Measurements from ENCODE around the gene LDLRAD4.
A peak's percentile ranks its signal among the peaks of the same experiment; 100 is the strongest.

The LDLRAD4 gene

DNA sequence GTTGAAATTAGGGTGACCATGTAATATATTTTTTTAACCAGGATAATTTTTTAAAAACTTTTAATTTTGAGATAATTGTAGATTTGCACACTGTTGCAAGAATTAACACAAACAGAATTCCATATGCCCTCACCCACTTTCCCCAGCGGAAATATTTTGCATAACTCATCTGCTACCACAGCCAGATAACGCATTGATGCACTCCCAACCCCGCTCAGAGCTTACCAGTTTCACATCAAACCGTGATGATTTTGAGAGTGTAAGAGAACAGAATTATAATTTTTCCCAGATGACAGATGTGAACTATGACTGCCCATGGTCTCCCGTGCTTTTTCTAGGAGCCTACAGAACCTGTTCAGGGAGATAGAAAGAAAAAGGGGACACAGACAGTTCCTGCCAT lies 35.2 kb upstream of the LDLRAD4 start:
- H3K4me3 ChIP-seq (ENCODE audit: low read depth, low read length), result no peak overlapping the region
- H3K9me3 ChIP-seq (ENCODE audit: control insufficient read depth, low read length), result no peaks in the 10 kb centered on the region
- no peaks in the 10 kb centered on the region for H3K27me3 ChIP-seq (ENCODE audit: control insufficient read depth, insufficient read depth, low read length)
- no peaks in the 10 kb centered on the region for H3K36me3 ChIP-seq (ENCODE audit: control insufficient read depth, insufficient read depth, low read length)
- no peak overlapping the region for H3K27ac ChIP-seq
- H3K9ac ChIP-seq, result no peak overlapping the region
- no peak for TF ChIP-seq CTCF (IDR thresholded peaks at IDR 0.05)
- no peak overlapping the region for H3K4me2 ChIP-seq (ENCODE audit: low read length)
- H2AFZ ChIP-seq, result no peak overlapping the region
- no peaks in the 10 kb centered on the region for H3K4me1 ChIP-seq
- H3K79me2 ChIP-seq, result no peaks in the 10 kb centered on the region

DNA sequence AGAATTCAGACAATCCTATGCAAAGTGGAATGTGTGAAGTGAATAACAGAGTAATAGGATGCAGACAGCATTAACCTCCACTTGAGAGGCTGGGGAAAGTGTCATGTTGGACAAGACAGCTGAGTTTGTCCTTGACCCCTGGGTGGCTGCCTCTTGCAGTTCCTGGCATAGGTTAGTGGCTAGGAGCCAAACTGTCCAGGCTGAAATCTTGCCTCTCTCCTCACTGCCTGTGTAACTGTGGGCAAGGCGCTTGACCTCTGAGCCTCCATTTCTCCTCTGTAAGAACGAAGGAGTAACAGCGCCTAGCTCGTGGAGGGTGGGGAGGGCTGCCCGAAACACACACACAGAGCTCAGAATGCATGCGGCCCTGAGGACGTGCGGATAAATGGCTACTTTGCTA lies 34.8 kb upstream of the LDLRAD4 start:
- H3K79me2 ChIP-seq, result no peaks in the 10 kb centered on the region
- TF ChIP-seq CTCF (IDR thresholded peaks at IDR 0.05), result no peak
- no peak overlapping the region for H2AFZ ChIP-seq
- no peaks in the 10 kb centered on the region for H3K4me1 ChIP-seq
- H3K27me3 ChIP-seq (ENCODE audit: control insufficient read depth, insufficient read depth, low read length), result no peaks in the 10 kb centered on the region
- no peaks in the 10 kb centered on the region for H3K36me3 ChIP-seq (ENCODE audit: control insufficient read depth, insufficient read depth, low read length)
- H3K9ac ChIP-seq, result no peak overlapping the region
- H3K4me3 ChIP-seq (ENCODE audit: low read depth, low read length), result no peak overlapping the region
- H3K27ac ChIP-seq, result no peak overlapping the region
- no peak overlapping the region for H3K4me2 ChIP-seq (ENCODE audit: low read length)
- H3K9me3 ChIP-seq (ENCODE audit: control insufficient read depth, low read length), result no peaks in the 10 kb centered on the region

- H3K4me1 ChIP-seq, result no peaks in the 10 kb centered on the region
- H3K9me3 ChIP-seq (ENCODE audit: control insufficient read depth, low read length), result no peaks in the 10 kb centered on the region
- no peak overlapping the region for H3K9ac ChIP-seq
- H3K27ac ChIP-seq, result no peak overlapping the region
- H3K79me2 ChIP-seq, result no peaks in the 10 kb centered on the region
- H3K4me3 ChIP-seq (ENCODE audit: low read depth, low read length), result no peak overlapping the region
- H3K27me3 ChIP-seq (ENCODE audit: control insufficient read depth, insufficient read depth, low read length), result no peaks in the 10 kb centered on the region
- no peak overlapping the region for H3K4me2 ChIP-seq (ENCODE audit: low read length)
- no peak for TF ChIP-seq CTCF (IDR thresholded peaks at IDR 0.05)
- H3K36me3 ChIP-seq (ENCODE audit: control insufficient read depth, insufficient read depth, low read length), result no peaks in the 10 kb centered on the region
- no peak overlapping the region for H2AFZ ChIP-seq
Measured at GRCh38 chr18:13184396-13184795, 34.2 kb upstream of the LDLRAD4 start.

DNA sequence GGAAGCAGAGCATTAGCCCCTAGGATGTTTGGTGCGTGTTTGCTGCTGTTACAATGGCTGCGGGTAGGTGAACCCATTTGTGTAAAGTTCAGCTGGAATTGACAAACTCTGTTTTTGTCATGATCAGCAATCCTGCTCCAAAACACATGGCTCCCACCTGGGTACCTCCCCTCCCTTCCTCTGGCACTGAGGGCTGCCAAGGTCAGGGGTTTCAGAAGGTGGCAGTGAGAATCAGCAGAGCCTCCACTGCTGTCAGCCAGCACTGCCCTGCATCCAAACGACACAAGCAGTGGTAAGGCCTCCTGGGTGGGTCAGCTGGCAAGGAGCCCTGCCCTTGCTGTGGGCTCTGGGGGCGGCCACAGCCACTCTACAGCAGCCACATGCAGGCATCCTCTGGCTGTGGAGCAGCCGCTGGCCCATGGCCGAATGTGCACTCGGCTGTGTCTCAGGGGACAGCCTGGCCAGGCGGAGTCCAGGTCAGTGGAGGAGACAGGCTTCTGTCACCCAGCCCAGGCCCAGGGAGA lies 32.8 kb upstream of the LDLRAD4 start:
- Histone ChIP-seq H3K9me3 (ENCODE audit: control insufficient read depth, low read length) (no peaks in the 10 kb centered on the region), H3K4me3 (ENCODE audit: low read depth, low read length) (no peak overlapping the region), H3K9ac (no peak overlapping the region), H3K27ac (no peak overlapping the region), H3K79me2 (no peaks in the 10 kb centered on the region), H3K4me1 (no peaks in the 10 kb centered on the region), H3K4me2 (ENCODE audit: low read length) (no peak overlapping the region), H3K36me3 (ENCODE audit: control insufficient read depth, insufficient read depth, low read length) (no peaks in the 10 kb centered on the region), H3K27me3 (ENCODE audit: control insufficient read depth, insufficient read depth, low read length) (no peaks in the 10 kb centered on the region), H2AFZ (peak overlapping the region; percentile 7)
- no peak for TF ChIP-seq CTCF (IDR thresholded peaks at IDR 0.05)

DNA sequence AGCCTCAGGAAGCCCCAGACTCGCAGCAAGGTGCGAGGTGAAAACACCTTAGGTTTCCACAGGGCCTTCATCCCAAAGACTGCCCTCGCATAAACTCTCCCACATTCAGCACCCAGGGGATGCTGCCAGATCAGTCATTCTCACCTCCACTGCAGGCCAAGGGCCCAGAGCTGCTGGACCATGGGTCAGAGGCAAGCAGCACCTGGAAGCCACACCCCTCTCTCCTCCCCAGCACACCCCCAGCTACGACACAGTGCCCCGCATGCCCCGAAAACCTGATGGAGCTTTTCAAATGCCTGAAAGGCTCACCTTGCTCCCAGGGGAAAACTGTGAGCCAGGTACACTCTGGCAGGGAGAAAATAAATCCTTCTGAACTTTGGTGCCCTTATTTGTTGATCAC lies 31.9 kb upstream of the LDLRAD4 start:
- Histone ChIP-seq H3K4me2 (ENCODE audit: low read length) (no peak overlapping the region), H3K27ac (no peak overlapping the region), H3K9ac (no peak overlapping the region), H3K27me3 (ENCODE audit: control insufficient read depth, insufficient read depth, low read length) (no peaks in the 10 kb centered on the region), H3K36me3 (ENCODE audit: control insufficient read depth, insufficient read depth, low read length) (no peaks in the 10 kb centered on the region), H3K79me2 (no peaks in the 10 kb centered on the region), H3K4me3 (ENCODE audit: low read depth, low read length) (no peak overlapping the region), H3K4me1 (no peaks in the 10 kb centered on the region), H3K9me3 (ENCODE audit: control insufficient read depth, low read length) (no peaks in the 10 kb centered on the region), H2AFZ (peak overlapping the region; percentile 21)
- no peak for TF ChIP-seq CTCF (IDR thresholded peaks at IDR 0.05)
